ENCODE results near the gene PLA2G4E. TPM values are rescaled to one million over a fixed set of nuclear protein-coding genes. Genes with fewer than 3 reads are reported as not detected.

PLA2G4E gene
- total and polyA plus RNA-seq, 7 donors, result 0.13 TPM; not detected in 6

DNA sequence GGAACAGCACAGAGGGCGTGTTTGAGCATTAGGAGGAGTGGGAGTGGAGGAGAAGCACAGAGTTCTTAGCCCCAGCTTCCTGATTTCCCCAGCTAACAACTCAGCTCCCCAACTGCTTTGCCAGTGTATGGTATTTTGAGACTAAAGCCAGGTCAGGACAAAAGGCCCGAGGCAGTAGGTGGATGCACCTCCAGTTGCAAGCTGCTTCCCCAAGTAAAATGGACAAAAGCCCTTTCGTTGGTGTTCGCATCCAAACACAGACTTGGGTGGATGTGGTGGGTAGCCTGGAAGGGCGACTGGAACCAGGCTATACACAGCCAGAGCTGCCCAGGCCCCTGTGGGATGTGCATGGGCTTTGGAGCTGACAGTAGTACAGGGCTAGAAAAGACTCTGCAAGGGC, 36.2 kb downstream of the PLA2G4E start:
- intact Hi-C loops (cut with DNase I), result loop anchor here (5.0 kb wide), 1 partner anchor 73 kb away; no protein-coding TSS in a partner anchor
- Histone ChIP-seq H3K36me3 (no peaks in the 10 kb centered on the region), H3K4me3 (no peak overlapping the region), H3K27ac (no peak overlapping the region), H3K9me3 (no peaks in the 10 kb centered on the region), H3K4me1 (no peaks in the 10 kb centered on the region), H3K27me3 (peaks cover 0 to 4% (median 0%) of the 10 kb centered on the region in 3 donors)
- DNase-seq, result no peak
- no peak for TF ChIP-seq POLR2AphosphoS5 (IDR thresholded peaks at IDR 0.05)
- no peak for TF ChIP-seq EP300 (IDR thresholded peaks at IDR 0.05)
- TF ChIP-seq POLR2A (IDR thresholded peaks at IDR 0.05), result no peak
- TF ChIP-seq, protein P1, sequence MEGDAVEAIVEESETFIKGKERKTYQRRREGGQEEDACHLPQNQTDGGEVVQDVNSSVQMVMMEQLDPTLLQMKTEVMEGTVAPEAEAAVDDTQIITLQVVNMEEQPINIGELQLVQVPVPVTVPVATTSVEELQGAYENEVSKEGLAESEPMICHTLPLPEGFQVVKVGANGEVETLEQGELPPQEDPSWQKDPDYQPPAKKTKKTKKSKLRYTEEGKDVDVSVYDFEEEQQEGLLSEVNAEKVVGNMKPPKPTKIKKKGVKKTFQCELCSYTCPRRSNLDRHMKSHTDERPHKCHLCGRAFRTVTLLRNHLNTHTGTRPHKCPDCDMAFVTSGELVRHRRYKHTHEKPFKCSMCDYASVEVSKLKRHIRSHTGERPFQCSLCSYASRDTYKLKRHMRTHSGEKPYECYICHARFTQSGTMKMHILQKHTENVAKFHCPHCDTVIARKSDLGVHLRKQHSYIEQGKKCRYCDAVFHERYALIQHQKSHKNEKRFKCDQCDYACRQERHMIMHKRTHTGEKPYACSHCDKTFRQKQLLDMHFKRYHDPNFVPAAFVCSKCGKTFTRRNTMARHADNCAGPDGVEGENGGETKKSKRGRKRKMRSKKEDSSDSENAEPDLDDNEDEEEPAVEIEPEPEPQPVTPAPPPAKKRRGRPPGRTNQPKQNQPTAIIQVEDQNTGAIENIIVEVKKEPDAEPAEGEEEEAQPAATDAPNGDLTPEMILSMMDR (IDR thresholded peaks at IDR 0.05), result no peak
- WGBS, 2 donors, result 90 to 93% methylated on average over 5 of the region's 5 CpGs

DNA sequence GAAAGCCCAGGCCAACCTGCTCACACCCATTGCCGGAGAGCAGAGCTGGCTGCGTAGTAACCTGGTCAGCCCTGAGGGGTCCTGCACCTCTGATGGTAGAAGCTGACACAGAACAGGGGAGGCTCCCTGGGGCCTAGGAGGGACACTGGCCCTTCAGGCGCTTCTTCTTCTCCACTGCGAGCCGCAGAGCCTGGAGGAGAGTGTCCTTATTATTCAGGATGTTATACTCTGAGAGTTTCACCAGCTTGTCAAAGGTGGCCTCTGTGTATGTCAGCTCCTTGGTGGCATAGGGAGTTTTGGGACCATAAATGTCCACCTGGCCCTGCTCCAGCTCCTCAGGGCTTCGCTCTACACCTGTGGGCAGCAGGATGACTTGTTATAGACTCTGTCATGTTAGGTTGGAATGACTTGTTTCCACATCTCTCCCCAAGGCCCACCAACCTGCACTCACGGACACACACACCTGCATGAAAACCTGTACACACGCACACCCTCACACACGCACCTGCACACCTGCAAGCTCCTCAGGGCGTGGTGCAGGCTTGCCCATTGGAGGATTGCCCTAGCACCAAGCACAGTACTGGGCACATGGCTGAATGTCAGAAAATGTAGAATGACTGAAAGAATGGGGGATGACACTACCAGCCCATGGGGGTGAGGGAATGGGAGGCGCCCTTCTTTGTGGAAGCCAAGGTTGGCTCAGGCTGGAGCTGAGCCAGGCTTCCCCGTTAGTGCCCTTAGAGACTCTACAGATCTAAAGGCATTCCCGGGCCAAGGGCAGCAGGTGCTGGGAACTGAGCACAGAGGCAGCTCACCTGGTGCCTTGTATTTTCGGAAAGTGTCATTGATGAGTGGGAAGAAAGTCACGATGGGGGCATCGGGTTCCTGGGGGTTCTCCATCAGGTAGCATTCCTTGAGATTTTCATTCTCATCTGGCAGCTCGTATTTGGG, 36.9 kb downstream of the PLA2G4E start:
- Histone ChIP-seq H3K27me3 (no peaks in the 10 kb centered on the region), H3K4me1 (no peaks in the 10 kb centered on the region), H3K36me3 (no peaks in the 10 kb centered on the region), H3K4me3 (no peak overlapping the region), H3K9me3 (no peaks in the 10 kb centered on the region), H3K27ac (no peak overlapping the region)
- peak; percentile 57 for DNase-seq
- 82 to 91% methylated on average over 17 of the region's 17 CpGs for WGBS, 2 donors
- intact Hi-C loops (cut with DNase I), result no loop called here
- no peak for TF ChIP-seq EP300 (IDR thresholded peaks at IDR 0.05)
- TF ChIP-seq, protein P1 (IDR thresholded peaks at IDR 0.05), result no peak

DNA sequence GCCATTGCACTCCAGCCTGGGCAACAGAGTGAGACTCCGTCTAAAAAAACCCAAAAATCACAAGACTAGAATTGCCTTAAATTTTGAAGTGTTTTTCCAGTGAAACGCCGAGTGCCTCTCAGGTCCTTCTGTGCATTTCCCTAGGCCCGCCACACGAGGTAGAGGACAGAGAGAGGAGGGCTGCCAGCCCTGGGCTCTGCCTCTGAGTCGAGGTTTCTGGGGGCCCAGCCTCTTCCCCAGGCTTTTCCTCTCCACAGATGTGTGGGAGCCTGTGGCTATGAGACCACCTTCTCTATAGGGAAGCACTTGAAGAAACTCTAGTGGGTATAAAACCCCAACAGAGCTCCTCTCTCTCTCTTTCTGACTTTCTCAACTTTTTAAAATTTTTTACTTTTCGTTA, 37.6 kb downstream of the PLA2G4E start:
- intact Hi-C loops (cut with DNase I), result no loop called here
- Histone ChIP-seq H3K4me3 (no peak overlapping the region), H3K4me1 (no peaks in the 10 kb centered on the region), H3K9me3 (no peaks in the 10 kb centered on the region), H3K27me3 (no peaks in the 10 kb centered on the region), H3K27ac (no peak overlapping the region), H3K36me3 (no peaks in the 10 kb centered on the region)
- DNase-seq, result no peak
- 79 to 87% methylated on average over 7 of the region's 7 CpGs for WGBS, 2 donors
- TF ChIP-seq EP300 (IDR thresholded peaks at IDR 0.05), result no peak
- TF ChIP-seq, protein P1 (IDR thresholded peaks at IDR 0.05), result no peak
- TF ChIP-seq POLR2A (IDR thresholded peaks at IDR 0.05), result no peak
- TF ChIP-seq POLR2AphosphoS5 (IDR thresholded peaks at IDR 0.05), result no peak

DNA sequence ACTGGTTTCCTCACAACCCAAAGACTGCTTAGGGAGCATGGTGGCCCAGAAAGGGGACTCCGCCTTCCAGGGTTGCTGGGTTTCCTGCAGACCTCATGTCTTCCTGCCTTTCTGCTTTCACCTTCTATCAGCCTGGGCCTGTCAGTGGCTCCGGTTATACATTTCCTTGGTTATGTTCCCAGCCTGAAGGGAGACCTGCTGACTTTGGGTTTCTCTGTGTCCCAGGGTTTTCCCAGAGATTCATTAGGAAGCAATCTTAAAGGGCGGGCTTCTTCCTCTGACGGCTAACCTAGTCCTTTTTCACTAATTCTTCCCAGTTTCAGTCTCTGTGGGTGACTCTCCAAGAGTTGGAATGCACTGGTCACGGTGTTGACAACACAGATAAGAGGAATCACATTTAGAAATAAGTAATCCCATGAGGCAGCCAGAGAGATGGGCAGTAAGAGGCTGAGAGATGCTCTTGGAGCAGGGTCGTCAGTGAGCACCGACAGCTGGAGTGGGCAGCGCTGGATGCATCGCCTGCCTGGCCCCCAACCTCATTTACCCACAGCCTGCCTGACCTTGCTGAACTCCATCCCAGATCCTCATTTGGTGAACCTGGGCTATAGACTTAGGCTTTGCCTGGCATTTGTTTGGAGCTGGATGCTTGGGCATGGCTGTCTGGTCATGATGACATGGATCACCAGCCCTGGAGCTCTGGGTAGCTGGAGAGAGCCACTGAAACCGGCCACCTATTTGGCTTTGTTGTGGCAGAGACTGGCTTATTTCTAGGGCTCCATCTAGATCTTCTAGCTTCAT, 38.5 kb downstream of the PLA2G4E start:
- no peak overlapping the region for H3K27ac ChIP-seq
- H3K9me3 ChIP-seq, result no peaks in the 10 kb centered on the region
- H3K27me3 ChIP-seq, result no peaks in the 10 kb centered on the region
- TF ChIP-seq, protein P1 (IDR thresholded peaks at IDR 0.05), result no peak
- TF ChIP-seq POLR2AphosphoS5 (IDR thresholded peaks at IDR 0.05), result no peak
- TF ChIP-seq EP300 (IDR thresholded peaks at IDR 0.05), result no peak
- no peak for TF ChIP-seq POLR2A (IDR thresholded peaks at IDR 0.05)
- peak; percentile 42 for DNase-seq
- intact Hi-C loops (cut with DNase I), result no loop called here
- WGBS, 2 donors, result 90 to 94% methylated on average over 10 of the region's 10 CpGs
- no peaks in the 10 kb centered on the region for H3K36me3 ChIP-seq
- no peaks in the 10 kb centered on the region for H3K4me1 ChIP-seq
- no peak overlapping the region for H3K4me3 ChIP-seq
